DND-41 (cell line): Measurements from ENCODE around the gene SSTR4.

ENCODE experiments used
- ATAC-seq: fragments of 200-7000 bp; cut with Tn5 transposase; 3 replicates; pipeline ENCODE4 v1.9.1; 2021; ENCODE audit warnings: low read depth; ENCODE audit not compliant: insufficient read depth
- DNase-seq: peaks from one replicate; pipeline ENCODE4 v3.0.0-alpha.2; 2020
- H2AFZ ChIP-seq: 2 replicates; pipeline ENCODE4 v1.6.0; 2012; ENCODE audit warnings: low read depth, low read length
- H3K27ac ChIP-seq: 2 replicates; pipeline ENCODE4 v1.5.1; 2012; ENCODE audit warnings: low read length, inconsistent platforms
- H3K27me3 ChIP-seq: fragments of 200-600 bp; sonication (generic); 2 replicates; pipeline ENCODE4 v1.6.0; 2012; ENCODE audit warnings: low read length, mild to moderate bottlenecking, inconsistent platforms; ENCODE audit not compliant: insufficient read depth, poor library complexity
- H3K36me3 ChIP-seq: 2 replicates; pipeline ENCODE4 v1.5.1; 2012; ENCODE audit warnings: low read length, inconsistent platforms; ENCODE audit not compliant: insufficient read depth
- H3K4me1 ChIP-seq: 2 replicates; pipeline ENCODE4 v1.5.1; 2012; ENCODE audit warnings: mild to moderate bottlenecking, low read length; ENCODE audit not compliant: insufficient read depth
- H3K4me2 ChIP-seq: 2 replicates; pipeline ENCODE4 v1.6.0; 2012; ENCODE audit warnings: mild to moderate bottlenecking, moderate library complexity, low read length, inconsistent platforms; ENCODE audit not compliant: insufficient read depth
- H3K4me3 ChIP-seq, 2 experiments: fragments of 200-600 bp in 1 of 2; shearing (Covaris generic) in 1 of 2; 2 replicates each; pipeline ENCODE4 v1.5.1; 2012 to 2016; ENCODE audit warnings: inconsistent platforms in 2 of 2, low read length in 2 of 2, mild to moderate bottlenecking in 2 of 2, low read depth in 1 of 2, moderate library complexity in 1 of 2
- H3K79me2 ChIP-seq: 2 replicates; pipeline ENCODE4 v1.6.0; 2012; ENCODE audit warnings: low read length, inconsistent platforms; ENCODE audit not compliant: insufficient read depth
- H3K9ac ChIP-seq: 2 replicates; pipeline ENCODE4 v1.6.0; 2012; ENCODE audit warnings: low read depth, mild to moderate bottlenecking, inconsistent platforms, low read length, moderate library complexity
- H3K9me3 ChIP-seq: 2 replicates; pipeline ENCODE4 v1.5.1; 2012; ENCODE audit warnings: low read length, moderate library complexity, mild to moderate bottlenecking, inconsistent platforms; ENCODE audit not compliant: insufficient read depth, severe bottlenecking
- H4K20me1 ChIP-seq: 2 replicates; pipeline ENCODE4 v1.6.0; 2012; ENCODE audit warnings: low read length; ENCODE audit not compliant: insufficient read depth
- CTCF ChIP-seq: IDR thresholded peaks from 2 replicates; pipeline ENCODE4 v1.5.1; 2012; ENCODE audit warnings: borderline replicate concordance, low read length, moderate library complexity, mild to moderate bottlenecking; ENCODE audit not compliant: poor library complexity, severe bottlenecking; ENCODE audit errors: extremely low read depth
- EZH2 ChIP-seq: IDR thresholded peaks from 3 replicates; pipeline ENCODE4 v1.6.1; 2012; ENCODE audit warnings: borderline replicate concordance, low read depth, mild to moderate bottlenecking, moderate library complexity, low read length, inconsistent platforms; ENCODE audit not compliant: severe bottlenecking

SSTR4 gene

GRCh38 chr20:22995923-22996322 is 39.2 kb upstream of the SSTR4 start:
- H3K79me2 ChIP-seq: no peaks in the 10 kb centered on the region
- H2AFZ ChIP-seq: no peak overlapping the region
- H3K4me1 ChIP-seq: no peaks in the 10 kb centered on the region
- H4K20me1 ChIP-seq: no peaks in the 10 kb centered on the region
- no peak overlapping the region for H3K9ac ChIP-seq
- TF ChIP-seq CTCF: no peak
- TF ChIP-seq EZH2: no peak
- H3K36me3 ChIP-seq: no peaks in the 10 kb centered on the region
- no peak overlapping the region for H3K4me3 ChIP-seq
- H3K27me3 ChIP-seq: no peaks in the 10 kb centered on the region
- no peak for DNase-seq
- no peak for ATAC-seq
- H3K4me2 ChIP-seq: no peak overlapping the region
- no peak overlapping the region for H3K27ac ChIP-seq
- H3K9me3 ChIP-seq: peaks cover 7% of the 10 kb centered on the region

- DNase-seq: no peak
- Histone ChIP-seq H4K20me1 (no peaks in the 10 kb centered on the region), H3K79me2 (no peaks in the 10 kb centered on the region), H3K4me3 (no peak overlapping the region), H3K4me1 (no peaks in the 10 kb centered on the region), H3K9me3 (peaks cover 5% of the 10 kb centered on the region), H3K36me3 (no peaks in the 10 kb centered on the region), H3K9ac (no peak overlapping the region), H3K4me2 (no peak overlapping the region), H3K27ac (no peak overlapping the region), H3K27me3 (no peaks in the 10 kb centered on the region), H2AFZ (no peak overlapping the region)
- TF ChIP-seq EZH2: no peak
- TF ChIP-seq CTCF: no peak
- no peak for ATAC-seq
Observed at GRCh38 chr20:22998476-22998875, 36.6 kb upstream of the SSTR4 start.

- H3K79me2 ChIP-seq: no peaks in the 10 kb centered on the region
- H3K4me3 ChIP-seq: no peak overlapping the region
- ATAC-seq (no peak), DNase-seq (no peak)
- H3K4me2 ChIP-seq: no peak overlapping the region
- no peak for TF ChIP-seq CTCF
- no peaks in the 10 kb centered on the region for H4K20me1 ChIP-seq
- no peaks in the 10 kb centered on the region for H3K9me3 ChIP-seq
- H2AFZ ChIP-seq: no peak overlapping the region
- no peaks in the 10 kb centered on the region for H3K4me1 ChIP-seq
- H3K27ac ChIP-seq: no peak overlapping the region
- no peaks in the 10 kb centered on the region for H3K36me3 ChIP-seq
- H3K9ac ChIP-seq: no peak overlapping the region
- H3K27me3 ChIP-seq: no peaks in the 10 kb centered on the region
Observed at GRCh38 chr20:22999756-23000155, 35.4 kb upstream of the SSTR4 start.
